Smooth muscle cell of the brain vasculature (primary cell): ENCODE measurements around the gene ROR1.

Experiments used
- DNase-seq: peaks from one replicate; pipeline ENCODE4 v3.0.0-alpha.2; 2012; ENCODE audit warnings: low read depth, low spot score

ROR1 gene

GRCh38 chr1:63969441-63969901, 195.7 kb downstream of the ROR1 start:
- DNase-seq: no peak

- DNase-seq: no peak
Observed at GRCh38 chr1:63971557-63971956, 197.7 kb downstream of the ROR1 start.

- DNase-seq: no peak
Observed at GRCh38 chr1:63973005-63973419, 199.2 kb downstream of the ROR1 start.

GRCh38 chr1:63974966-63975365, 201.1 kb downstream of the ROR1 start:
- DNase-seq: no peak

GRCh38 chr1:63975481-63975880, 201.7 kb downstream of the ROR1 start:
- DNase-seq: no peak

GRCh38 chr1:63976006-63976405, 202.2 kb downstream of the ROR1 start:
- no peak for DNase-seq

DNA sequence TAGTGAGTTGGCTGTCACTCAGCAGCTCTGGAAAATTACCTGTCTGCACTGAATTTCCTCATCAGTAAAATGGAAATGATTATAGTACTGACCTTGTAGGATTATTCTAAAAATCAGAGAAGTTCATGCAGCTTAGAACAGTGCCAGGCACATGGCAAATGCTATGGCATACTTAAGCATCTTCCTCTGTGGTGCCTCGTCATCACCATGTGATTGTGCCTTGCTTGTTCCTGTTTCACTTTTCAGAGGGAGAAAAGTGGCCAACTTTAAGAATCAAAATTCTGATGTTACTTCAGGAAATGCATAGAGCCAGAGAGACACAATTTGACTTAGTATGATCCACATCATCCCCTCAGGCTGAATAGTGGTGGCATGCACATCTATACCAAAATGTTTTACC, 203.6 kb downstream of the ROR1 start:
- DNase-seq: no peak

DNA sequence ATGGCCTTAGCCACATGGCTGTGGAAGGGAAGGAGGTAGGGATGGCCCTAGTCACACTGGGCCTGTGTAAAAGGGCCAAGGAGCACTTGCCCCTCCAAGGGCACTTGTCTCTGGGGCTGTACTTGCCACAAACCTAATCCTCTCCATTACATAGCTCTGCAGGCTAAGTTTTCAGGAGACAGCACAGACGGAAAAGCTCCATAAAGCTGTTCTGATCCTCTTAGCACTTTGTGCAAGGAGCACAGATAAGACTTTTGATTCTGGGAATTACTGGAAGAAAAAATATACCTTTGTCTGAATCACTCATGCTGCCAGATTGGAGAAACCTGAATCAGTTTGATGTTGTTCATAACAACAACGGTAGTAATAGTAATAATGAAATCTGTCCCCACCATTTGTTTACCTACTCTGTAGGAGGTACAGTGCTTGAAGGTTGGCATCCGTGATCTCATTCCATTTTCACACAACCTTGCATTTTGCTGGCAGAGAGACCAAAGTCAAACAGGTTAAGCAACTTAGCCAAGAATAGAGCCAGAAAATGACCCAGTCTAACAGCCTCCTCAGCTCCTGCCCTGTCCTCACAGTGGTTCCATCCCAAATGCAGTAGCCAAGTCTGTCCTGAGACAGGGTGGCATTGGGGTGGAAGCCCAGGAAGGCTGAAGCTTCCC, 207.1 kb downstream of the ROR1 start:
- no peak for DNase-seq

DNA sequence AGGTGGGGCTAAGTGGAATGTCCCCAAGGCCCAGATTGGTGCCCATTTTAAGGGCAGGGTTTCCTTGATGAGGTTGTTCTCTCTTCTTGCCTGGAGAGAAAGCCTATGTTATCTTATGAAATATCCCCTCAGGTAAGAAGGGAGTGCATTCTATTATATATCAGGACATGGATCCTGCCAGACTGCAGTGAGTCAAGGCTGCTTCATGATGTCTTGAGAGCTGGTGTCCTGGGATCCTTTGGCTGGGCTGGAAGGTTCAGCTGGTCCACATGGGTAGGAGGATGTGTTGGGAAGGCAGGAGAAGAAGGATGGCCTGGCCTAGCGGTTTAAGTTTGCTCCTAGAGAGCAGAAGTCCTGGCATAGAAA, 207.6 kb downstream of the ROR1 start:
- no peak for DNase-seq

DNA sequence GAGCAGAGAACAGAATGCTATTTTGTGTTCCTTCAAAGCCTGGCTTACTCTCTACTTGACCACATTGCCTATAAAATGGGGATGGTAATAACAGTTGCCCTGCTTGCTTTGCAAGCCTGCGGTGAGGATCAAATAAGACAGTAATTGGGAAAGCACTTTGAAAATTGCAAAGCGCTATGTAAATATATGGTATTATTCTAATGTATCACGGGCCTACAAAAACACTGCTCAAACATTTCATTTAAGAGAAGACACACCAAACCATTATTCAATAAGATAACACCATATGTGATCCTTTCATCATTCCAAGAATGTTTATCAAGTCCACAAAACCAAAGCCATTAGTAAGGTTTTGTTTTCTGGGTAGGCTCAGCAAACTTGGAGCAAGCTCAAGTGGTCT, 208.4 kb downstream of the ROR1 start:
- no peak for DNase-seq

DNA sequence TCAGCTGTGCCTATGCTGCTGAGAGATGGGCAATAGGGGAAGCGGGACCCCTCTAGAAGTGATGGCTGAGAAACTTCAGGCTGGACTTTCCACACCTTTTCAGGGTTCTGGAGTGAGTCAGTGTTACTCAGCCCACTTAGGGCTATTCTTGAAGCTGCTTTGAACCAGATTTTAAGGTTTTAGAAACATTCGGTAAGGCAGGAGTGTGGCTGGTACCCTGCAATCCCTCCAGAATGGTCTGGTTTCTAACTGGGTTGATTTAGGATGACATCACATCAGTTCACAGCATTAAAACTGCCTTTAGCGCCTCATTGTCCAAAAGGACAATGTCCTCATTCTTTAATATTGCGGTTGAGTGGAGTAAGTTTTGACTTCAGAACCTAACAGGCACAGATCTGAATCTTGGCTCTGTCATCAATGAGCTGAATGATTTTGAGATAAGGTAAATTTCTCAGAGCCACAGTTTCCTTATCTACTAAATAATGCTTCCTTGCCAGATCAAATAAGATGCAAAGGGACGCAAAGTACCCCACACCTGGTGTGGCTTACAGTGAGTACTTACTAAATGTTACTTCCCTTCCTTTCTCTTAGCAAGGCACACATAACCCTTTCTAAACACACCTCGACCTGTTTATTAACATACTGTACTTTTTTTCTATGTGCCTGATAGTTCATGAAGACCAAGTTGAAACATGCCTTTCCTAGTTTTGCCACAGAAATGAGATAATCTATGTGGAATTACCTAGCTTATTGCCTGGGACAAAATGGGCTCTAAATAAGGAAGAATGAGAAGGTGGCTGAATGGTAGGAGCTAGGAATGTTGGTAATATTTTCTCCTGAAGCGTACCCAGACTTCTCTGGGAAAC, 209.8 kb downstream of the ROR1 start:
- DNase-seq: no peak

- DNase-seq: no peak
Observed at GRCh38 chr1:63984257-63984929, 210.6 kb downstream of the ROR1 start.

DNA sequence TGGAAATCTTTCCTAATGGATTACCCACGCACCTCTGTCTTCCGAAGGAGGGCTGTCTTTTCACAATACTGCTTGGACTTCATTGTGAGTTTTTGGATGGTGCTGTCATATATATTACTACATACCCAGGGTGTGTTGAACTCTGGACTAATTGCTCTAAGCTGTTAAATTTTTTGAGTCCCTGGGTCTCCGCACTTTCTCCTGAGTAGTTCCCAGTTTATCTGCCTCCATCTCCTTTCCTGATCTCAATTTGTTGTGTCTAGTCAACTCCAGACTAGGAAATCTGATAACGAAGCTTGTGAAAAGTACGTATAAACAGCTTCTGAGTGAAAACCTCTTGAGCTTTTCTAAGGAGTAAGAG, 211.1 kb downstream of the ROR1 start:
- DNase-seq: no peak

- DNase-seq: no peak
Observed at GRCh38 chr1:63987014-63987627, 213.3 kb downstream of the ROR1 start.

- no peak for DNase-seq
Observed at GRCh38 chr1:63987628-63988024, 213.8 kb downstream of the ROR1 start.

DNA sequence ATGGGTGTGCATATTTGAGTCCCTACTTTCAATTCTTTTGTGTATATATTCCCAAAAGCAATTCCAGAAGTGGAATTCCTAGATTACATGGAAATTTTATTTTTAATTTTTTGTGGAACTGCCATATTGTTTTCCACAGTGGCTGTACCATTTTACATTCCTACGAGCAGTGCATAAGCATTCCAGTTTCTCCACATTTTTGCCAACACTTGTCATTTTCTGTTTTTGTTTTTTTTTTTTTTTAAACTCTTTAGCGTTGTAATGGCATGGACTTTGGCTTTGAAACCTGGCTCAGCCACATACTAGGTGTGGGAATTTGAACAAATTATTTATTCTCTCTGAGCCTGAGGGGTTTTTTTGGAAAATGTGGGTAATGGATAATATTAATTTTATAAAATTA, 215.1 kb downstream of the ROR1 start:
- DNase-seq: no peak

GRCh38 chr1:63991685-63992084, 217.9 kb downstream of the ROR1 start:
- no peak for DNase-seq

GRCh38 chr1:64000021-64000420, 226.2 kb downstream of the ROR1 start:
- DNase-seq: no peak

GRCh38 chr1:64001038-64001437, 227.2 kb downstream of the ROR1 start:
- no peak for DNase-seq

GRCh38 chr1:64004451-64005025, 230.7 kb downstream of the ROR1 start:
- no peak for DNase-seq

DNA sequence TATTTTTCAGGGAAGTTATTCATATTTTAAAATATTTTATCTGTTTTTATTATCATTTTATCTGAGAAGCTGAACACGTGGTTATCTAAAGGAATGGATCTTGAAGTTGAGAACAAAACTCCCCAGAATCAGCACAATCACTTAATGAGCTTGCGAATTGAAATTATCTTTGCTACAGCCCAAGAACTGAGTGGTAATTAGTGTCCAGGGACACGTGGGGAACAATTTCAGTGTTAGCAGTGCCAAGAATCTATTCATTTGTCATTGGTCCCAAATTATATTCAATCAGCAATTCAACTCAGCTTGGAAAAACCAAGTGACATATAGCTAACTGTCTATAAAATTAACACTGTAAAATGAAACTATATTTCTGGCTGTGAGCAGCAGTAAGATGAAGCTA, 232.0 kb downstream of the ROR1 start:
- DNase-seq: no peak
